ENCODE measurements around the gene STK32C.

The STK32C gene

GRCh38 chr10:132310701-132311337 lies 3.1 kb upstream of the STK32C start:
- H3K27ac ChIP-seq, result no peak overlapping the region
- TF ChIP-seq CTCF (IDR thresholded peaks at IDR 0.05), result no peak
- no peak for TF ChIP-seq ZFX (IDR thresholded peaks at IDR 0.05; ENCODE audit: borderline replicate concordance)

- TF ChIP-seq ZFX (IDR thresholded peaks at IDR 0.05; ENCODE audit: borderline replicate concordance) (no peak), CTCF (IDR thresholded peaks at IDR 0.05) (no peak)
- H3K27ac ChIP-seq, result no peak overlapping the region
These were observed 2.3 kb upstream of the STK32C start for GRCh38 chr10:132309879-132310591.

- H3K27ac ChIP-seq, result no peak overlapping the region
- TF ChIP-seq ZFX (IDR thresholded peaks at IDR 0.05; ENCODE audit: borderline replicate concordance), result no peak
- no peak for TF ChIP-seq CTCF (IDR thresholded peaks at IDR 0.05)
These were observed 1.7 kb upstream of the STK32C start for GRCh38 chr10:132309471-132309865.

- no peak for TF ChIP-seq CTCF (IDR thresholded peaks at IDR 0.05)
- no peak for TF ChIP-seq ZFX (IDR thresholded peaks at IDR 0.05; ENCODE audit: borderline replicate concordance)
- no peak overlapping the region for H3K27ac ChIP-seq
These were observed 1.1 kb upstream of the STK32C start for GRCh38 chr10:132308587-132309470.

GRCh38 chr10:132306864-132307751 lies 642 bp downstream of the STK32C start:
- TF ChIP-seq ZFX (IDR thresholded peaks at IDR 0.05; ENCODE audit: borderline replicate concordance) (no peak), CTCF (IDR thresholded peaks at IDR 0.05) (no peak)
- no peak overlapping the region for H3K27ac ChIP-seq

- no peak overlapping the region for H3K27ac ChIP-seq
- TF ChIP-seq ZFX (IDR thresholded peaks at IDR 0.05; ENCODE audit: borderline replicate concordance), result no peak
- no peak for TF ChIP-seq CTCF (IDR thresholded peaks at IDR 0.05)
These were observed 1.4 kb downstream of the STK32C start for GRCh38 chr10:132306343-132306685.

Measured in 22Rv1 (cell line).